IMR-90 (cell line): ENCODE data around the gene STIM1. TPM values are rescaled to one million over a fixed set of nuclear protein-coding genes. Genes with fewer than 3 reads are reported as not detected.

ENCODE experiments used
- ATAC-seq: fragments of 200-7000 bp; cut with Tn5 transposase; 2 replicates; pipeline ENCODE4 v1.9.1; 2020; ENCODE audit warnings: low read depth, mild to moderate bottlenecking, moderate library complexity
- BruUV-seq: library from RNA; stranded (reverse); fragments of 400-500 nt; replicated peaks from 2 replicates; lab custom pipeline; 2021; lab: Mats Ljungman, UMichigan
- CTCF ChIA-PET: fragments of 300-600 bp; formaldehyde crosslinking; extraction: SDS; loops from one replicate; lab custom pipeline; 2021; ENCODE audit warnings: antibody characterized with exemption; lab: Yijun Ruan, JAX
- POLR2A ChIA-PET: fragments of 300-600 bp; sonication (Branson Sonifier 250); formaldehyde crosslinking; loops from one replicate; lab custom pipeline; 2022; ENCODE audit warnings: antibody characterized with exemption; ENCODE audit not compliant: unreplicated experiment; lab: Charles Lee
- DNase-seq: peaks from one replicate; pipeline ENCODE4 v3.0.0; 2013
- H2AFZ ChIP-seq: replicated peaks from 2 replicates; pipeline ENCODE3; 2013; ENCODE audit warnings: low read length, mild to moderate bottlenecking; ENCODE audit not compliant: poor library complexity
- H2AK5ac ChIP-seq: 2 replicates; pipeline ENCODE4 v1.6.1; 2013; ENCODE audit warnings: low read depth, low read length, inconsistent platforms
- H2AK9ac ChIP-seq: replicated peaks from 2 replicates; pipeline ENCODE3; 2013; ENCODE audit warnings: mild to moderate bottlenecking, low read depth, low read length, moderate library complexity; ENCODE audit not compliant: poor library complexity
- H2BK120ac ChIP-seq: 2 replicates; pipeline ENCODE4 v1.6.1; 2013; ENCODE audit warnings: low read depth, low read length, inconsistent platforms
- H2BK15ac ChIP-seq: 3 replicates; pipeline ENCODE4 v1.6.1; 2013; ENCODE audit warnings: low read depth, low read length, inconsistent platforms
- H2BK20ac ChIP-seq: 2 replicates; pipeline ENCODE4 v1.6.1; 2013; ENCODE audit warnings: low read depth, mild to moderate bottlenecking, inconsistent platforms, low read length, moderate library complexity
- H2BK5ac ChIP-seq: 2 replicates; pipeline ENCODE4 v1.6.1; 2013; ENCODE audit warnings: mild to moderate bottlenecking, low read depth, low read length, inconsistent platforms; ENCODE audit not compliant: poor library complexity, severe bottlenecking
- H3K14ac ChIP-seq: replicated peaks from 2 replicates; pipeline ENCODE4 v1.6.1; 2013; ENCODE audit warnings: low read depth, low read length, inconsistent platforms
- H3K18ac ChIP-seq: 2 replicates; pipeline ENCODE4 v1.6.1; 2013; ENCODE audit warnings: low read depth, low read length, control low read depth
- H3K23ac ChIP-seq: 2 replicates; pipeline ENCODE4 v1.6.1; 2013; ENCODE audit warnings: low read depth, low read length, inconsistent platforms
- H3K27ac ChIP-seq: 2 replicates; pipeline ENCODE4 v1.5.1; 2013; ENCODE audit warnings: mild to moderate bottlenecking, control low read depth, low read length; ENCODE audit not compliant: insufficient read depth
- H3K27me3 ChIP-seq: 2 replicates; pipeline ENCODE4 v1.6.1; 2013; ENCODE audit warnings: low read length; ENCODE audit not compliant: control insufficient read depth, insufficient read depth
- H3K36me3 ChIP-seq: 2 replicates; pipeline ENCODE4 v1.6.1; 2013; ENCODE audit warnings: low read length, mixed read lengths; ENCODE audit not compliant: control insufficient read depth, insufficient read depth
- H3K4ac ChIP-seq: 2 replicates; pipeline ENCODE4 v1.6.1; 2013; ENCODE audit warnings: low read depth, low read length, inconsistent platforms
- H3K4me1 ChIP-seq: 2 replicates; pipeline ENCODE4 v1.6.1; 2013; ENCODE audit warnings: low read length, mixed read lengths; ENCODE audit not compliant: control insufficient read depth, insufficient read depth
- H3K4me2 ChIP-seq: 2 replicates; pipeline ENCODE4 v1.6.1; 2013; ENCODE audit warnings: low read depth, mild to moderate bottlenecking, control low read depth, low read length, moderate library complexity
- H3K4me3 ChIP-seq: 2 replicates; pipeline ENCODE4 v1.5.1; 2013; ENCODE audit warnings: low read depth, mild to moderate bottlenecking, control low read depth, low read length, moderate library complexity; ENCODE audit not compliant: insufficient read depth
- H3K56ac ChIP-seq: 2 replicates; pipeline ENCODE4 v1.6.1; 2013; ENCODE audit warnings: low read length, inconsistent platforms; ENCODE audit not compliant: insufficient read depth; ENCODE audit errors: extremely low read depth
- H3K79me1 ChIP-seq, 2 experiments: 2 replicates each; pipeline ENCODE4 v1.6.1; 2013; ENCODE audit warnings: low read length in 2 of 2, inconsistent platforms in 1 of 2, low read depth in 1 of 2
- H3K9ac ChIP-seq: 2 replicates; pipeline ENCODE4 v1.6.1; 2013; ENCODE audit warnings: low read depth, low read length, control low read depth
- H3K9me1 ChIP-seq: 2 replicates; pipeline ENCODE4 v1.6.1; 2013; ENCODE audit warnings: low read length, inconsistent platforms; ENCODE audit not compliant: insufficient read depth
- H3K9me3 ChIP-seq: 2 replicates; pipeline ENCODE4 v1.6.1; 2013; ENCODE audit warnings: low read length; ENCODE audit not compliant: control insufficient read depth, insufficient read depth
- H4K20me1 ChIP-seq: 2 replicates; pipeline ENCODE4 v1.6.1; 2013; ENCODE audit warnings: low read length, inconsistent platforms; ENCODE audit not compliant: insufficient read depth
- H4K5ac ChIP-seq: 2 replicates; pipeline ENCODE4 v1.6.1; 2013; ENCODE audit warnings: mild to moderate bottlenecking, low read depth, low read length, control low read depth
- H4K8ac ChIP-seq, 2 experiments: 2 replicates each; pipeline ENCODE4 v1.6.1; 2013; ENCODE audit warnings: low read depth in 2 of 2, low read length in 2 of 2, control low read depth in 1 of 2, inconsistent platforms in 1 of 2
- H4K91ac ChIP-seq: 2 replicates; pipeline ENCODE4 v1.6.1; 2013; ENCODE audit warnings: low read depth, low read length, inconsistent platforms; ENCODE audit not compliant: insufficient read depth
- BHLHE40 ChIP-seq: fragments of 150-350 bp; IDR thresholded peaks from 2 replicates; pipeline ENCODE4 v1.6.1; 2016; ENCODE audit warnings: mild to moderate bottlenecking, low read depth, low read length
- ELK1 ChIP-seq: fragments of 150-350 bp; IDR thresholded peaks from 2 replicates; pipeline ENCODE4 v1.6.1; 2016; ENCODE audit warnings: low read depth, mild to moderate bottlenecking, low read length, moderate library complexity, borderline replicate concordance
- FOS ChIP-seq: fragments of 150-350 bp; IDR thresholded peaks from 2 replicates; pipeline ENCODE4 v1.6.1; 2016; ENCODE audit warnings: low read depth, low read length
- MAFK ChIP-seq: IDR thresholded peaks from 2 replicates; pipeline ENCODE4 v1.6.1; 2012; ENCODE audit warnings: low read depth, low read length, improper control_type of control experiment
- MXI1 ChIP-seq: IDR thresholded peaks from 2 replicates; pipeline ENCODE4 v1.6.1; 2012; ENCODE audit warnings: low read depth, mild to moderate bottlenecking, low read length, moderate library complexity, borderline replicate concordance
- POLR2A ChIP-seq: IDR thresholded peaks from 2 replicates; pipeline ENCODE4 v1.6.1; 2012; ENCODE audit warnings: mild to moderate bottlenecking, low read depth, low read length
- RAD21 ChIP-seq: IDR thresholded peaks from 2 replicates; pipeline ENCODE4 v1.6.1; 2012; ENCODE audit warnings: low read length, improper control_type of control experiment
- RFX5 ChIP-seq: IDR thresholded peaks from 2 replicates; pipeline ENCODE4 v1.8.0; 2012; ENCODE audit warnings: low read depth, mild to moderate bottlenecking, low read length, moderate library complexity
- SMC3 ChIP-seq: fragments of 150-350 bp; IDR thresholded peaks from 2 replicates; pipeline ENCODE4 v1.6.1; 2016; ENCODE audit warnings: low read depth, mild to moderate bottlenecking, antibody characterized with exemption, low read length, moderate library complexity
- WGBS, 2 experiments: methylation state at CpG; one replicate each; pipeline versions ENCODE4 v1.1.5 to v1.1.7; 2013; ENCODE audit warnings: missing lambda C conversion rate in 2 of 2; ENCODE audit not compliant: insufficient read length in 1 of 2; ENCODE audit errors: extremely low coverage in 2 of 2; 5-methylcytosine and 5-hydroxymethylcytosine counted together
- dilution Hi-C: fragments of 300-500 bp; cut with HindIII; formaldehyde crosslinking; loops from one replicate; pipeline ENCODE4 v1.14.3; 2018; ENCODE audit warnings: low sequenced_read_pairs; ENCODE audit not compliant: unreplicated experiment
- in situ Hi-C: fragments of 300-500 bp; cut with MboI; formaldehyde crosslinking; loops from 3 replicates; pipeline ENCODE4 v1.14.3; 2019; ENCODE audit warnings: low sequenced_read_pairs, inconsistent platforms, mixed read lengths
- intact Hi-C: fragments of 100-400 bp; cut with micrococcal nuclease; formaldehyde crosslinking; loops from 2 replicates; pipeline ENCODE4 v1.10.0; 2022
- polyA plus RNA-seq, 3 experiments: library from polyadenylated mRNA; depleted of rRNA; stranded (reverse); fragments of >200 nt; gene quantifications; 2 replicates each; pipeline ENCODE4 v1.2.3, GENCODE V29; 2012; ENCODE audit warnings: low replicate concordance in 1 of 3
- total RNA-seq: library from RNA; depleted of rRNA; stranded (reverse); fragments of >200 nt; gene quantifications from 2 replicates; pipeline ENCODE4 v1.2.3, GENCODE V29; 2012

STIM1 gene
- total and polyA plus RNA-seq, 2 of the 4 experiments (the other 2 are of a cell fraction): 17.9 to 23.0 TPM

DNA sequence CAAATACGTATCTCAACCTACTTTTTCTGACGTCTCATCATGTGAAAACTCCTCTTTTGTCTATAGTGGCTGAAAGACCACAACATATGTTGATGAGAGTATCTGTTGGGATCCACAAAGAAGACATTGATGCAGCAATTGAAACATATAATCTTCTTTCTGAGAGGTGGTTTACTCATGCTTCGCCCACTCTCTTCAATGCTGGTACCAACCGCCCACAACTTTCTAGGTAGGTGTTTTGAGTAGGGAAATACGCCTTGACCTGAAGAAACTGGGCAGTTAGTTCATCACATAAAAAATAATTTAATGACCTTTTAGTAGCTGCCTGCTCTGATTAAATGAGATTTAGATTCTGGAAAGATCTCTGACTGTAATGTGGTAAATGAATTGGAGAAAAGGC, 256.4 kb downstream of the STIM1 start:
- ATAC-seq: no peak
- Histone ChIP-seq H3K36me3 (peaks cover 18% of the 10 kb centered on the region), H2AFZ (no peak overlapping the region), H2AK9ac (no peak overlapping the region), H4K20me1 (no peaks in the 10 kb centered on the region), H3K9me1 (no peaks in the 10 kb centered on the region), H3K18ac (no peak overlapping the region), H2BK15ac (no peak overlapping the region), H4K5ac (no peak overlapping the region), H3K23ac (no peak overlapping the region), H3K4me2 (no peak overlapping the region), H2BK5ac (no peak overlapping the region), H3K14ac (no peak overlapping the region), H3K4me3 (no peak overlapping the region), H3K4ac (no peak overlapping the region), H3K9ac (no peak overlapping the region), H3K79me1 (peaks cover 2 to 4% of the 10 kb centered on the region in 2 experiments; a peak in 1 of 4 replicates), H2BK20ac (no peak overlapping the region), H3K56ac (no peak overlapping the region), H3K27me3 (no peaks in the 10 kb centered on the region), H3K4me1 (no peaks in the 10 kb centered on the region), H2BK120ac (no peak overlapping the region), H4K91ac (no peak overlapping the region), H3K27ac (no peak overlapping the region), H2AK5ac (no peak overlapping the region), H4K8ac (no peak overlapping the region), H3K9me3 (no peaks in the 10 kb centered on the region)
- no CpG with 5 or more reads among the region's 5 CpGs for WGBS, 2 experiments
- intact Hi-C loops: no loop called here
- ChIA-PET POLR2A (no interaction called here), CTCF (no interaction called here)
- no peak for TF ChIP-seq RAD21
- no peak for TF ChIP-seq ELK1
- no peak for TF ChIP-seq FOS
- no peak for TF ChIP-seq SMC3
- no peak for TF ChIP-seq MAFK
- TF ChIP-seq BHLHE40: no peak
- no peak for TF ChIP-seq MXI1
- TF ChIP-seq POLR2A: no peak
- no peak for TF ChIP-seq RFX5
- BruUV-seq: no TSS peak
- DNase-seq: no peak
- in situ Hi-C loops: no loop called here
- dilution Hi-C loops: no loop called here
